ENCODE measurements around the gene BRPF1. TPM values are rescaled to one million over a fixed set of nuclear protein-coding genes. Genes with fewer than 3 reads are reported as not detected.

The BRPF1 gene
- total RNA-seq, 1 experiment from 2014 or later, result 20.4 TPM

DNA sequence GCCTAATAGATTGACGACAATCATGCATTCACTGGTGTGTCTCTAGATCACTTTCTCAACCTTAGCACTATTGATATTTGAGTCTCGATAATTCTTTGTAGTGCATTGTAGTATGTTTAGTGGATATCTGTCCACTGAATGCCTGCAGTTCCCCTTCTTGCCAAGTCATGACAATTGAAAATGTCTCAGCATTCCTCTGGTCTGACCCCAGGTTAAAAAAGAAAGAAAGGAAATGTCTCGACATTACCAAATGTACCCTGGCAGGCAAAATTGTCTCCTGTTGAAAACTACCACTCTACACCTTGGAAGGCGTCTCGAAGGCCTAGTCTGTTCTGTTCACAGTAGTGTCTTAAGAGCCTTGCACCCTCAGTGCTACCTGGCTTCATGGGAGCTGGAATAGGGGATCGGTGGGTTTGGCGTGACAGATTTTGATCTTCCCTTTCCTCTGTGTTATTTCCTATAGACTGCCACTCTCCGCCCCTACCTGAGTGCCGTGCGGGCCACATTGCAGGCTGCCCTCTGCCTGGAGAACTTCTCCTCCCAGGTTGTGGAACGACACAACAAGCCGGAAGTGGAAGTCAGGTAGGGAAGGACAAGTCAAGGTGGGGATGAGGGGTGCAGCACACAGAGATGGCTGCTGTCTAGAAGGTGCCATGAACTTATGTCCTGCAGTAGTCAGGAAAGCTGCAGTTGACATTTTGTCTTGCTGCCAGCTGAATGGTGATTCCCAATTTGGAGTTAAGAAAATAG lies 65.8 kb downstream of the BRPF1 start:
- H3K27me3 Mint-ChIP-seq (ENCODE audit: unreplicated experiment), result no peaks in the 10 kb centered on the region
- intact Hi-C loops (cut with micrococcal nuclease; ENCODE audit: unreplicated experiment), result no loop called here
- TF ChIP-seq, protein P1, sequence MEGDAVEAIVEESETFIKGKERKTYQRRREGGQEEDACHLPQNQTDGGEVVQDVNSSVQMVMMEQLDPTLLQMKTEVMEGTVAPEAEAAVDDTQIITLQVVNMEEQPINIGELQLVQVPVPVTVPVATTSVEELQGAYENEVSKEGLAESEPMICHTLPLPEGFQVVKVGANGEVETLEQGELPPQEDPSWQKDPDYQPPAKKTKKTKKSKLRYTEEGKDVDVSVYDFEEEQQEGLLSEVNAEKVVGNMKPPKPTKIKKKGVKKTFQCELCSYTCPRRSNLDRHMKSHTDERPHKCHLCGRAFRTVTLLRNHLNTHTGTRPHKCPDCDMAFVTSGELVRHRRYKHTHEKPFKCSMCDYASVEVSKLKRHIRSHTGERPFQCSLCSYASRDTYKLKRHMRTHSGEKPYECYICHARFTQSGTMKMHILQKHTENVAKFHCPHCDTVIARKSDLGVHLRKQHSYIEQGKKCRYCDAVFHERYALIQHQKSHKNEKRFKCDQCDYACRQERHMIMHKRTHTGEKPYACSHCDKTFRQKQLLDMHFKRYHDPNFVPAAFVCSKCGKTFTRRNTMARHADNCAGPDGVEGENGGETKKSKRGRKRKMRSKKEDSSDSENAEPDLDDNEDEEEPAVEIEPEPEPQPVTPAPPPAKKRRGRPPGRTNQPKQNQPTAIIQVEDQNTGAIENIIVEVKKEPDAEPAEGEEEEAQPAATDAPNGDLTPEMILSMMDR (IDR thresholded peaks at IDR 0.05; ENCODE audit: unreplicated experiment), result no peak
- BruUV-seq (replicated peaks), result no TSS peak
- H3K27ac Mint-ChIP-seq (ENCODE audit: unreplicated experiment), result no peak overlapping the region
- DNase-seq, result no peak
- H3K4me3 Mint-ChIP-seq (ENCODE audit: low read depth, unreplicated experiment), result no peak overlapping the region
- CTCF ChIA-PET, result interaction anchor here (0.7 kb wide), 1 partner anchor 153 kb away, joined by 5 read pairs; no protein-coding TSS in a partner anchor
- H3K4me1 Mint-ChIP-seq (ENCODE audit: low read depth, unreplicated experiment), result peaks cover 20% of the 10 kb centered on the region
- H3K9me3 Mint-ChIP-seq (ENCODE audit: low read depth, unreplicated experiment), result no peaks in the 10 kb centered on the region
- peaks cover 86% of the 10 kb centered on the region for H3K36me3 Mint-ChIP-seq (ENCODE audit: insufficient read depth, unreplicated experiment)

Other genes starting within 250 kb of the BRPF1 start
- not detected in 2 replicates for gene LHFPL4, start 177.9 kb upstream of the BRPF1 start, total RNA-seq (2022)
- gene MTMR14, start 82.2 kb upstream of the BRPF1 start, total RNA-seq (2022), result 36.3 and 38.1 TPM in 2 replicates
- not detected in 2 replicates for gene CPNE9, start 27.9 kb upstream of the BRPF1 start, total RNA-seq (2022)
- 17.1 and 21.8 TPM in 2 replicates for gene OGG1, start 18.2 kb downstream of the BRPF1 start, total RNA-seq (2022)
- 4.1 and 7.2 TPM in 2 replicates for gene CAMK1, start 38.2 kb downstream of the BRPF1 start, total RNA-seq (2022)
- 45.8 and 48.5 TPM in 2 replicates for gene TADA3, start 60.7 kb downstream of the BRPF1 start, total RNA-seq (2022)
- gene ARPC4, start 61.3 kb downstream of the BRPF1 start, total RNA-seq (2022), result 133 and 141 TPM in 2 replicates
- 19.5 and 21.9 TPM in 2 replicates for gene TTLL3, start 78.5 kb downstream of the BRPF1 start, total RNA-seq (2022)
- 30.9 and 41.7 TPM in 2 replicates for gene RPUSD3, start 112.3 kb downstream of the BRPF1 start, total RNA-seq (2022)
- gene CIDEC, start 148.5 kb downstream of the BRPF1 start, total RNA-seq (2022), result 0.71 and 1.3 TPM in 2 replicates
- gene JAGN1, start 158.9 kb downstream of the BRPF1 start, total RNA-seq (2022), result 32.4 and 34.2 TPM in 2 replicates
- 25.5 and 30.6 TPM in 2 replicates for gene IL17RE, start 171.1 kb downstream of the BRPF1 start, total RNA-seq (2022)
- 19.1 and 24.7 TPM in 2 replicates for gene IL17RC, start 185.4 kb downstream of the BRPF1 start, total RNA-seq (2022)
- gene CRELD1, start 202.1 kb downstream of the BRPF1 start, total RNA-seq (2022), result 23.2 and 25.4 TPM in 2 replicates
- 1.2 and 1.6 TPM in 2 replicates for gene PRRT3, start 220.7 kb downstream of the BRPF1 start, total RNA-seq (2022)

All from Calu3 (cell line).